ENCODE results near the gene MEPE.

The MEPE gene

DNA sequence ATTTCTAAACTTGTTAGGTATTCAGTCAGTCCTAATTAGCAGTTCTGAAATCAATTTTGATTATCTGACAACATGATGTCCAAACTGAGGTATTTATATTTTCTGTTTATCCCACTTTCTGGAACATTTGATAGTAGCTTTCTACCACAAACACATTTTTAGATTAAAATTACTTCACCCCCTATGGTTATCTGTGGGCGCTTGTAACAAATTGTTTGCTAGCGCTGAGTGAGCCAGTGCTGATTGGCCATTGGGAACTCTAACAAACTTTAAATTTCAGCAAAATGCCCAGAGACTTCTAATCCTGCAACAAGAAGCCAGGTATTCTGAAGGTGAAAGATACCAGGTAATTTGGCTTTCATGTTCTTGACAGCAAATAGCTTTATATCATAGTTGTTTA, at the start of gene MEPE:
MEPE (plus strand) TSS at position 301 of the 400 bp plus-strand sequence. CDS start 1,746 bp downstream, outside the sequence.
- DNase-seq (ENCODE audit: low read depth in 3 of 3), result no peak

GRCh38 chr4:87783781-87784180, 49.0 kb upstream of the MEPE start:
- no peak for DNase-seq (ENCODE audit: low read depth in 3 of 3)

- DNase-seq (ENCODE audit: low read depth in 3 of 3), result no peak
Measured at GRCh38 chr4:87785731-87786509, 46.8 kb upstream of the MEPE start.

- DNase-seq (ENCODE audit: low read depth in 3 of 3), result no peak
Measured at GRCh38 chr4:87799301-87800113, 33.3 kb upstream of the MEPE start, which contains the start of gene IBSP. Gene IBSP, plus strand, starts transcription at chr4:87799554. Its CDS starts 2,808 bp downstream, at chr4:87802362.

- DNase-seq (ENCODE audit: low read depth in 3 of 3), result no peak
Measured at GRCh38 chr4:87802858-87803257, 29.9 kb upstream of the MEPE start.

DNA sequence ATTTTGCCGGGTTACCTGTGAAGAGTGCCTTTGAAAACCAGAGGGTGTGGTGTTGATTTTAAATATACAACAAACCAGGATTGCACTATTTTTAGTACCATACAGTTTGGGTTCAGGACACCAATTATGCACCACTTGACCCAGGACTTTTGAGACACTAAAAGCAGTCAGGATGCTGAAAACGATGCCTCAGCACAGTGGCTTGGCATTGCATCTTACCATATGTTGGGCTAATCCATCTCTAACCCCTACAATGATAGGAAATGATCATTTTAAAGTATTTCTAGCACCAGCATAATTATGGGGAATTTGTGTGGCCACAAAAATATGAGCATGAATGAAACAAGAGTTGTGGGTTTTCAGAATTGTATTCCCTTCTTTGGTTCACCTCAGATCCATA, 29.3 kb upstream of the MEPE start:
- DNase-seq (ENCODE audit: low read depth in 3 of 3), result no peak

- DNase-seq (ENCODE audit: low read depth in 3 of 3), result no peak
Measured at GRCh38 chr4:87804871-87805270, 27.9 kb upstream of the MEPE start.

- no peak for DNase-seq (ENCODE audit: low read depth in 3 of 3)
Measured at GRCh38 chr4:87805971-87806370, 26.8 kb upstream of the MEPE start.

GRCh38 chr4:87806520-87806919, 26.2 kb upstream of the MEPE start:
- no peak for DNase-seq (ENCODE audit: low read depth in 3 of 3)

GRCh38 chr4:87807402-87807801, 25.4 kb upstream of the MEPE start:
- DNase-seq (ENCODE audit: low read depth in 3 of 3), result no peak

DNA sequence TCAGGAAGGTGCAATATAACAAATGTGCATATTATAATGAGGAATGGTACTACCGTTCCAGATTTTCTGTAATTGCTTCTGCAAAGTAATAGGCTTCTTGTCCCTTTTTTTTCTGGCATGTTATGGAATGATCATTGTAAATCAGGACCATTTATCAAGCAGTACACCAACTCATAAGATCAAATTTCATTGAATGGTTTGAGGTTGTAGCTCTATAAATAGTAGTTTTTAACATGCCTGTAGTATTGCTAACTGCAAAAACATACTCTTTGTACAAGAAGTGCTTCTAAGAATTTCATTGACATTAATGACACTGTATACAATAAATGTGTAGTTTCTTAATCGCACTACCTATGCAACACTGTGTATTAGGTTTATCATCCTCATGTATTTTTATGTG, 20.8 kb upstream of the MEPE start:
- no peak for DNase-seq (ENCODE audit: low read depth in 3 of 3)

- no peak for DNase-seq (ENCODE audit: low read depth in 3 of 3)
Measured at GRCh38 chr4:87819281-87819919, 13.4 kb upstream of the MEPE start.

- DNase-seq (ENCODE audit: low read depth in 3 of 3), result no peak
Measured at GRCh38 chr4:87823200-87823599, 9.6 kb upstream of the MEPE start.

GRCh38 chr4:87823724-87824123, 9.0 kb upstream of the MEPE start:
- DNase-seq (ENCODE audit: low read depth in 3 of 3), result no peak

- no peak for DNase-seq (ENCODE audit: low read depth in 3 of 3)
Measured at GRCh38 chr4:87824352-87824751, 8.4 kb upstream of the MEPE start.

- no peak for DNase-seq (ENCODE audit: low read depth in 3 of 3)
Measured at GRCh38 chr4:87834401-87834800, 1.6 kb downstream of the MEPE start.

GRCh38 chr4:87835197-87835596, 2.4 kb downstream of the MEPE start:
- DNase-seq (ENCODE audit: low read depth in 3 of 3), result no peak

- no peak for DNase-seq (ENCODE audit: low read depth in 3 of 3)
Measured at GRCh38 chr4:87835743-87836142, 3.0 kb downstream of the MEPE start.

DNA sequence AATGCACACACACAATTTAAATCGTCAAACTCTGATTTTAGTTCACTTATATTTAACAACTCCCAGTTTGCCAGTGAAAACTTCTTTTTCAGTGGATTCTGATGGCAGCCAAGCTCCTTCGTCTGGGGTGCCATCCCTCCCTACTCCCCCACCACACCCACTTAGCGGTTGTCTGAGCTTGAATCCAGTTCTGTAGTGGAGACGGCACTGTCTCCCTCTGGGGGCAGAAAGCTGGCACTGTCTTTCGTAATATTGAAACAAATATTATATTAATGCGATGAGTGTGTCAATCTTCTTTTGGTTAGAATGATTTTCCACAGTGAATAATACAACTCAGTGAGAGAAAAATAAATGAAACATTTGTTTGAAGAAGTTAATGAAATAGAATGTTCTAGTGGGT, 5.4 kb downstream of the MEPE start:
- DNase-seq (ENCODE audit: low read depth in 3 of 3), result no peak

DNA sequence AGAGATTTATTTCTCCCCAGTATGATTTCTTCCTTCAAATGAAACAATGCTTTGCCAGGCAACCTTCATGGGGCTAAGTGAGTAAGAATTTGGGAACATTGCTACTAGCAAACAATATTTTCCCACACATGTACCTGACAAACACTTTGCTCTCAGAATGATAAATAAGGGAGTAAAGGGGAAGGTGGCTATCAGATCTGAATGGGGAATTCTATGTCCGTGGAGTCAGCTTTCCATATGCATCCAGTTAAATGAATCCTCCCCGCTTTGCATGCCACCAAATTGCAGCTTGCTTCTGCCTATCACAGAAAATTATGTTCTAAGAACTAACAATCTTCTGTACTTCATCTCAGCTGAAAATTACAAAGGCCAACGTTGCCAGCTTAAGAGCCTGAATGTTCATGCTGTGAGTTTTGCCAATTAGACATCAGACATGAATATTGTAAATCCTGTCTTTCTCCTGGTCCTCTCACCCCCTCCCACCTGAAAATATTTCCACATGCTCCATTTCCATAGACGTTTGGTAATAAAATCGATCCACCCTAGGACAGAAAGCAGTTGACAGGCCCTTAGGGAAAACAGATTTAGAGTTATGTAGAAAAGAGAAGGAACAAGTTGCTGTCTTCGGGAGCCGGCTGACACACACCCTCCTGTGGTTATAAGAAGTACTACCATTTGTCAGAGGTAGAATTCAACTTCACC, 6.3 kb downstream of the MEPE start:
- DNase-seq (ENCODE audit: low read depth in 3 of 3), result no peak

GRCh38 chr4:87839592-87839946, 6.8 kb downstream of the MEPE start:
- DNase-seq (ENCODE audit: low read depth in 3 of 3), result no peak

- DNase-seq (ENCODE audit: low read depth in 3 of 3), result no peak
Measured at GRCh38 chr4:87840149-87840548, 7.4 kb downstream of the MEPE start.
